ENCODE data around the gene LRP2. TPM values are rescaled to one million over a fixed set of nuclear protein-coding genes. Genes with fewer than 3 reads are reported as not detected.

LRP2 gene
- total and polyA plus RNA-seq, 10 of the 15 experiments (the other 5 are each of a cell fraction or from before 2014, with no cell fraction given): 0.01 to 0.19 (median 0.06) TPM; not detected in 5

GRCh38 chr2:169344736-169345485, 17.4 kb downstream of the LRP2 start (continued):
- no peak for TF ChIP-seq ZBTB4 (CRISPR knock-in tag; IDR thresholded peaks at IDR 0.05)
- no peak for TF ChIP-seq HCFC1 (IDR thresholded peaks at IDR 0.05; ENCODE audit: low read length)

GRCh38 chr2:169343202-169343601, 19.1 kb downstream of the LRP2 start:
- Histone ChIP-seq H3K36me3 (ENCODE audit: control insufficient read depth in 2 of 2, insufficient read depth in 2 of 2, low read length in 1 of 2) (no peaks in the 10 kb centered on the region), H3K27me3 (replicated peaks in 1 of 2; ENCODE audit: control insufficient read depth in 2 of 2, insufficient read depth in 2 of 2, low read length in 1 of 2) (peaks cover 0 to 3% of the 10 kb centered on the region in 2 experiments; a peak in 1 of 4 replicates), H3K4me2 (ENCODE audit: control insufficient read depth, insufficient read depth) (no peak overlapping the region), H3K9me3 (replicated peaks; ENCODE audit: control insufficient read depth, insufficient read depth, low read length) (no peaks in the 10 kb centered on the region), H3K27ac (ENCODE audit: control insufficient read depth, insufficient read depth) (no peak overlapping the region), H3K4me3 (no peak overlapping the region), H3K4me1 (ENCODE audit: control insufficient read depth, insufficient read depth, low read length) (no peaks in the 10 kb centered on the region), H3K79me2 (ENCODE audit: control insufficient read depth, insufficient read depth, low read length) (no peaks in the 10 kb centered on the region), H4K20me1 (ENCODE audit: control insufficient read depth, insufficient read depth) (no peaks in the 10 kb centered on the region), H2AFZ (ENCODE audit: control insufficient read depth, low read depth, low read length) (no peak overlapping the region), H3K9ac (ENCODE audit: control insufficient read depth, insufficient read depth, low read length) (no peak overlapping the region)
- no peak for TF ChIP-seq IKZF1 (conservative IDR thresholded peaks at IDR 0.05)
- TF ChIP-seq CREM (IDR thresholded peaks at IDR 0.05; ENCODE audit: low read depth): no peak
- TF ChIP-seq ESRRA (IDR thresholded peaks at IDR 0.05; ENCODE audit: low read length): no peak
- TF ChIP-seq BRCA1 (IDR thresholded peaks at IDR 0.05; ENCODE audit: low read depth, low read length): no peak
- no peak for TF ChIP-seq SIN3A (IDR thresholded peaks at IDR 0.05; ENCODE audit: low read depth, low read length)
- no peak for TF ChIP-seq FOS (IDR thresholded peaks at IDR 0.05; ENCODE audit: borderline replicate concordance, extremely low read depth, insufficient read length)
- no peak for TF ChIP-seq NKRF (conservative IDR thresholded peaks at IDR 0.05)
- no peak for TF ChIP-seq SKIL (IDR thresholded peaks at IDR 0.05; ENCODE audit: low read depth, poor library complexity, severe bottlenecking)
- no peak for TF ChIP-seq KDM1A (IDR thresholded peaks at IDR 0.05; ENCODE audit: borderline replicate concordance)
- TF ChIP-seq MYB (IDR thresholded peaks at IDR 0.05; ENCODE audit: borderline replicate concordance, low read depth, low read length): no peak
- no peak for TF ChIP-seq ZBED1 (IDR thresholded peaks at IDR 0.05; ENCODE audit: borderline replicate concordance)
- TF ChIP-seq PML (IDR thresholded peaks at IDR 0.05; ENCODE audit: low read length): no peak
- TF ChIP-seq NFYA (IDR thresholded peaks at IDR 0.05; ENCODE audit: borderline replicate concordance, low read depth, low read length): no peak
- no peak for TF ChIP-seq NFIC (IDR thresholded peaks at IDR 0.05; ENCODE audit: low read depth, low read length)
- no peak for TF ChIP-seq FOXK2 (IDR thresholded peaks at IDR 0.05)
- no peak for TF ChIP-seq YBX1 (IDR thresholded peaks at IDR 0.05)
- ChIA-PET CTCF (no interaction called here), RAD21 (ENCODE audit: unreplicated experiment) (no interaction called here), SMC1A (ENCODE audit: uncharacterized antibody, unreplicated experiment) (no interaction called here), POLR2A (no interaction called here)
- no peak for DNase-seq (ENCODE audit: low read depth, low spot score)
- BruUV-seq (replicated peaks): no TSS peak
- no peak for ATAC-seq
- no peak for FAIRE-seq
- intact Hi-C loops (cut with micrococcal nuclease; ENCODE audit: unreplicated experiment) (no loop called here), in situ Hi-C loops (cut with MboI) (no loop called here)

Data from GM12878 (cell line).